H1 (cell line): ENCODE measurements around the gene ECI2. TPM values are rescaled to one million over a fixed set of nuclear protein-coding genes. Genes with fewer than 3 reads are reported as not detected.

Source experiments
- CTCF ChIA-PET: fragments of 300-600 bp; sonication (Branson Sonifier 250); formaldehyde crosslinking; loops from one replicate; lab custom pipeline; 2021; ENCODE audit not compliant: partially characterized antibody; lab: Charles Lee
- POLR2A ChIA-PET: fragments of 300-600 bp; sonication (Branson Sonifier 250); formaldehyde crosslinking; loops from one replicate; lab custom pipeline; 2021; ENCODE audit warnings: inconsistent platforms; ENCODE audit not compliant: partially characterized antibody; lab: Charles Lee
- DNase-seq, 2 experiments: peaks; one replicate each; pipeline versions ENCODE4 v3.0.0 to v3.0.0-alpha.2; 2010 to 2022; ENCODE audit warnings: low spot score in 2 of 2, low read depth in 1 of 2, mixed read lengths in 1 of 2
- FAIRE-seq: peaks from 2 replicates; lab custom pipeline; 2011; peaks lifted over from hg19 to GRCh38; lab: Jason Lieb, UNC
- H2AFZ ChIP-seq: 2 replicates; pipeline ENCODE4 v1.8.1; 2012; ENCODE audit warnings: low read length, inconsistent platforms
- H2AK5ac ChIP-seq: 2 replicates; pipeline ENCODE4 v1.6.1; 2013; ENCODE audit warnings: low read depth, low read length
- H2BK120ac ChIP-seq: replicated peaks from 2 replicates; pipeline ENCODE3; 2013; ENCODE audit warnings: low read depth, low read length, inconsistent platforms
- H2BK12ac ChIP-seq: 2 replicates; pipeline ENCODE4 v1.6.1; 2013; ENCODE audit warnings: low read depth, low read length
- H2BK15ac ChIP-seq: 2 replicates; pipeline ENCODE4 v1.6.1; 2013; ENCODE audit warnings: low read length
- H2BK20ac ChIP-seq: 2 replicates; pipeline ENCODE4 v1.6.1; 2013; ENCODE audit warnings: low read length
- H2BK5ac ChIP-seq: 2 replicates; pipeline ENCODE4 v1.6.1; 2013; ENCODE audit warnings: low read depth, low read length
- H3K14ac ChIP-seq: 2 replicates; pipeline ENCODE4 v1.6.1; 2013; ENCODE audit warnings: inconsistent platforms; ENCODE audit not compliant: insufficient read length
- H3K18ac ChIP-seq: 2 replicates; pipeline ENCODE4 v1.6.1; 2013; ENCODE audit warnings: low read length; ENCODE audit errors: extremely low read depth
- H3K23ac ChIP-seq: 2 replicates; pipeline ENCODE4 v1.6.1; 2013; ENCODE audit warnings: inconsistent platforms; ENCODE audit not compliant: insufficient read length
- H3K23me2 ChIP-seq: 2 replicates; pipeline ENCODE4 v1.6.1; 2013; ENCODE audit warnings: low read depth, low read length
- H3K27ac ChIP-seq: 2 replicates; pipeline ENCODE4 v1.6.1; 2011; ENCODE audit warnings: low read depth, low read length, inconsistent platforms
- H3K27me3 ChIP-seq, 4 experiments: replicated peaks in 1 of 4; 1 replicate in 1 of 4; 2 replicates in 3 of 4; pipeline versions ENCODE4 v1.6.1 to v1.8.1; 2011 to 2013; ENCODE audit warnings: low read length in 3 of 4, mild to moderate bottlenecking in 3 of 4, inconsistent platforms in 2 of 4, mixed read lengths in 2 of 4, moderate library complexity in 1 of 4; ENCODE audit not compliant: control insufficient read depth in 3 of 4, insufficient read depth in 3 of 4; ENCODE audit errors: extremely low read depth in 1 of 4
- H3K36me3 ChIP-seq, 4 experiments: 2 replicates each; pipeline versions ENCODE4 v1.6.1 to v1.8.1; 2011 to 2013; ENCODE audit warnings: mild to moderate bottlenecking in 4 of 4, low read length in 3 of 4, moderate library complexity in 2 of 4, control low read depth in 1 of 4, inconsistent platforms in 1 of 4; ENCODE audit not compliant: insufficient read depth in 4 of 4, control insufficient read depth in 2 of 4
- H3K4ac ChIP-seq: replicated peaks from 2 replicates; pipeline ENCODE3; 2013; ENCODE audit warnings: low read length, low read depth, mixed read lengths, inconsistent platforms; ENCODE audit not compliant: insufficient read length
- H3K4me1 ChIP-seq, 4 experiments: replicated peaks in 1 of 4; 1 replicate in 1 of 4; 2 replicates in 3 of 4; pipeline versions ENCODE4 v1.6.1 to v1.8.1; 2011 to 2013; ENCODE audit warnings: low read length in 3 of 4, inconsistent platforms in 2 of 4, mixed read lengths in 1 of 4; ENCODE audit not compliant: insufficient read depth in 4 of 4, control insufficient read depth in 3 of 4
- H3K4me2 ChIP-seq, 2 experiments: 2 replicates each; pipeline versions ENCODE4 v1.6.1 to v1.8.1; 2011 to 2013; ENCODE audit warnings: low read depth in 2 of 2, low read length in 2 of 2, control low read depth in 1 of 2, inconsistent platforms in 1 of 2, mild to moderate bottlenecking in 1 of 2; ENCODE audit not compliant: insufficient read depth in 1 of 2
- H3K4me3 ChIP-seq, 4 experiments: fragments of 200-600, 300-600 bp in 1 of 4; sonication (generic), shearing (Covaris generic), sonication (Bioruptor Twin) in 1 of 4; 2 replicates each; pipeline versions ENCODE4 v1.5.1 to v1.8.1; 2011 to 2016; ENCODE audit warnings: low read length in 4 of 4, low read depth in 3 of 4, control low read depth in 2 of 4, inconsistent platforms in 2 of 4, mild to moderate bottlenecking in 2 of 4, mixed read lengths in 1 of 4, moderate library complexity in 1 of 4; ENCODE audit not compliant: insufficient read depth in 2 of 4; ENCODE audit errors: extremely low read depth in 1 of 4
- H3K56ac ChIP-seq: replicated peaks from 2 replicates; pipeline ENCODE3; 2013; ENCODE audit warnings: low read depth, mild to moderate bottlenecking, mixed read lengths, low read length, inconsistent platforms; ENCODE audit not compliant: insufficient read length
- H3K79me1 ChIP-seq: 2 replicates; pipeline ENCODE4 v1.6.1; 2013; ENCODE audit warnings: low read depth, low read length, control low read depth
- H3K79me2 ChIP-seq, 2 experiments: 2 replicates each; pipeline versions ENCODE4 v1.6.1 to v1.8.1; 2012 to 2013; ENCODE audit warnings: low read length in 2 of 2, mild to moderate bottlenecking in 2 of 2, inconsistent platforms in 1 of 2; ENCODE audit not compliant: insufficient read depth in 2 of 2, control insufficient read depth in 1 of 2
- H3K9ac ChIP-seq, 4 experiments: replicated peaks in 1 of 4; 1 replicate in 1 of 4; 2 replicates in 3 of 4; pipeline versions ENCODE4 v1.6.1 to v1.8.1; 2011 to 2013; ENCODE audit warnings: low read depth in 3 of 4, low read length in 3 of 4, control low read depth in 2 of 4, mild to moderate bottlenecking in 2 of 4, moderate library complexity in 2 of 4, inconsistent platforms in 1 of 4; ENCODE audit errors: extremely low read depth in 1 of 4
- H3K9me3 ChIP-seq, 2 experiments: 2 replicates each; pipeline versions ENCODE4 v1.6.1 to v1.8.1; 2012 to 2013; ENCODE audit warnings: mild to moderate bottlenecking in 2 of 2, moderate library complexity in 2 of 2, control low read depth in 1 of 2, inconsistent platforms in 1 of 2, low read depth in 1 of 2, low read length in 1 of 2, mixed read lengths in 1 of 2; ENCODE audit not compliant: insufficient read depth in 2 of 2
- H4K20me1 ChIP-seq, 2 experiments: replicated peaks in 1 of 2; 2 replicates each; pipeline versions ENCODE3 to v1.8.1; 2011 to 2013; ENCODE audit warnings: inconsistent platforms in 2 of 2, low read length in 2 of 2, mild to moderate bottlenecking in 1 of 2; ENCODE audit not compliant: insufficient read depth in 2 of 2, control insufficient read depth in 1 of 2
- H4K5ac ChIP-seq: 2 replicates; pipeline ENCODE4 v1.6.1; 2013; ENCODE audit warnings: low read length, low read depth, mixed read lengths, inconsistent platforms; ENCODE audit not compliant: insufficient read length
- H4K8ac ChIP-seq: 2 replicates; pipeline ENCODE4 v1.8.0; 2013; ENCODE audit warnings: mild to moderate bottlenecking, moderate library complexity, low read length, inconsistent platforms; ENCODE audit not compliant: insufficient read depth; ENCODE audit errors: extremely low read depth
- H4K91ac ChIP-seq: replicated peaks from 2 replicates; pipeline ENCODE3; 2013; ENCODE audit warnings: low read length, mixed read lengths, inconsistent platforms; ENCODE audit not compliant: insufficient read length
- CBX8 ChIP-seq: fragments of 300-800, 300-1000 bp; sonication (generic); IDR thresholded peaks from 2 replicates; pipeline ENCODE4 v1.7.1; 2016; ENCODE audit warnings: low read depth, low read length, borderline replicate concordance
- CTCF ChIP-seq, 3 experiments: IDR thresholded peaks; 1 replicate in 2 of 3; 2 replicates in 1 of 3; pipeline versions ENCODE4 v1.5.1 to v1.6.1; 2011; ENCODE audit warnings: low read length in 3 of 3, mild to moderate bottlenecking in 3 of 3, inconsistent platforms in 2 of 3, low read depth in 1 of 3, moderate library complexity in 1 of 3; ENCODE audit not compliant: insufficient read depth in 1 of 3; ENCODE audit errors: control extremely low read depth in 1 of 3
- EZH2 ChIP-seq: fragments of 200-600 bp; sonication (generic); IDR thresholded peaks from 2 replicates; pipeline ENCODE4 v1.7.1; 2012; ENCODE audit warnings: low read depth, mild to moderate bottlenecking, moderate library complexity, low read length, inconsistent platforms; ENCODE audit not compliant: severe bottlenecking
- FOSL1 ChIP-seq: IDR thresholded peaks from 2 replicates; pipeline ENCODE4 v1.6.1; 2011; ENCODE audit warnings: mild to moderate bottlenecking, low read depth, low read length, moderate library complexity; ENCODE audit not compliant: insufficient read depth
- KDM4A ChIP-seq: IDR thresholded peaks from one replicate; pipeline ENCODE4 v1.7.1; 2012; ENCODE audit warnings: low read depth, mild to moderate bottlenecking, moderate library complexity, low read length, inconsistent platforms; ENCODE audit not compliant: severe bottlenecking
- RAD21 ChIP-seq, 2 experiments: IDR thresholded peaks in 1 of 2; conservative IDR thresholded peaks in 1 of 2; 2 replicates each; pipeline ENCODE4 v1.6.1; 2011; ENCODE audit warnings: low read depth in 2 of 2, low read length in 2 of 2, improper control_type of control experiment in 1 of 2, inconsistent platforms in 1 of 2, mild to moderate bottlenecking in 1 of 2, moderate library complexity in 1 of 2
- WGBS, 2 experiments: shearing (Covaris generic) in 1 of 2; methylation state at CpG; one replicate each; pipeline versions ENCODE4 v1.1.6 to v1.1.7; 2013 to 2015; ENCODE audit warnings: low lambda C conversion rate in 2 of 2, mixed read lengths in 2 of 2, inconsistent platforms in 1 of 2, low coverage in 1 of 2, missing lambda C conversion rate in 1 of 2; ENCODE audit not compliant: insufficient replicate concordance in 2 of 2, insufficient coverage in 1 of 2, insufficient read length in 1 of 2; ENCODE audit errors: extremely low coverage in 1 of 2, missing lambda C conversion rate in 1 of 2; 5-methylcytosine and 5-hydroxymethylcytosine counted together
- polyA plus RNA-seq, 7 experiments: library from polyadenylated mRNA; depleted of rRNA in 3 of 7; stranded (reverse) in 5 of 7; unstranded in 2 of 7; fragments of >200 nt in 5 of 7; fragments of 200-250 nt in 2 of 7; gene quantifications; 1 replicate in 5 of 7; 2 replicates in 1 of 7; 4 replicates in 1 of 7; pipeline versions ENCODE4 v1.2.1 to v1.2.3, GENCODE V29; 2011 to 2013; ENCODE audit warnings: missing spikeins in 2 of 7, mixed read lengths in 2 of 7
- total RNA-seq: library from RNA; stranded (reverse); fragmentation: NEBNext Ultra II Directional; extraction: Animal tissue kit (Norgen Biotek cat#: 25700); gene quantifications from 2 replicates; pipeline ENCODE4 v1.2.1, GENCODE V29; 2021

The ECI2 gene
- total and polyA plus RNA-seq, 2 of the 8 experiments (the other 6 are each of a cell fraction or from before 2014, with no cell fraction given), result 40.4 to 70.8 TPM

- H3K36me3 ChIP-seq, result no peaks in the 10 kb centered on the region; a peak in 1 of 8 replicates
- no peak overlapping the region for H4K5ac ChIP-seq
- H3K9me3 ChIP-seq, result peaks cover 2 to 4% of the 10 kb centered on the region in 2 experiments; a peak in 2 of 4 replicates
- no peaks in the 10 kb centered on the region for H4K20me1 ChIP-seq
- H3K56ac ChIP-seq, result no peak overlapping the region
- H3K14ac ChIP-seq, result no peak overlapping the region
- H2BK15ac ChIP-seq, result no peak overlapping the region
- H3K4me3 ChIP-seq, result no peak overlapping the region
- H2AK5ac ChIP-seq, result no peak overlapping the region
- H3K23me2 ChIP-seq, result no peaks in the 10 kb centered on the region
- no peak overlapping the region for H3K23ac ChIP-seq
- no peak overlapping the region for H2BK20ac ChIP-seq
- WGBS, 2 experiments, result 70% methylated on average over 1 of the region's 1 CpG; no CpG with 5 or more reads in 1 of the 2 experiments
- H3K18ac ChIP-seq, result no peak overlapping the region
- no peak overlapping the region for H3K9ac ChIP-seq
- H2AFZ ChIP-seq, result no peak overlapping the region
- H2BK120ac ChIP-seq, result no peak overlapping the region
- no peak overlapping the region for H3K4ac ChIP-seq
- CTCF ChIA-PET, result interaction anchor here (0.7 to 2.3 kb wide), 9 partner anchors 9 to 108 kb away, joined by 3 to 14 read pairs (median 3); no protein-coding TSS in a partner anchor
- H3K79me1 ChIP-seq, result no peaks in the 10 kb centered on the region
- H3K79me2 ChIP-seq, result no peaks in the 10 kb centered on the region
- no peak overlapping the region; the same call in 1 of the 2 replicates for H4K8ac ChIP-seq
- no peak for DNase-seq
- FAIRE-seq, result no peak
- H3K4me2 ChIP-seq, result no peak overlapping the region
- H4K91ac ChIP-seq, result no peak overlapping the region
- TF ChIP-seq KDM4A, result no peak
- peak in 1 of 3 experiments; percentile 37; a peak in 2 of 4 replicates for TF ChIP-seq CTCF (IDR thresholded peaks at IDR 0.05; ENCODE audit: control extremely low read depth in 1 of 3, insufficient read depth in 1 of 3, low read depth in 1 of 3, low read length in 3 of 3)
- TF ChIP-seq RAD21 (IDR thresholded peaks at IDR 0.05 in 1 of 2, conservative IDR thresholded peaks at IDR 0.05 in 1 of 2; ENCODE audit: low read depth in 2 of 2, low read length in 2 of 2), result peak; percentile 10 to 45; a peak in 2 of 4 replicates
- no peak for TF ChIP-seq FOSL1
- no peak for TF ChIP-seq CBX8
- TF ChIP-seq EZH2, result no peak
- no peak overlapping the region for H2BK5ac ChIP-seq
- POLR2A ChIA-PET, result interaction anchor here (0.5 kb wide), 1 partner anchor 90 kb away, joined by 3 read pairs; no protein-coding TSS in a partner anchor
- no peaks in the 10 kb centered on the region for H3K4me1 ChIP-seq
- no peaks in the 10 kb centered on the region for H3K27me3 ChIP-seq
- H2BK12ac ChIP-seq, result no peak overlapping the region
- no peak overlapping the region for H3K27ac ChIP-seq
Observed at GRCh38 chr6:4162370-4162769, 27.0 kb upstream of the ECI2 start.
